ENCODE measurements around the gene COLEC11. TPM values are rescaled to one million over a fixed set of nuclear protein-coding genes. Genes with fewer than 3 reads are reported as not detected.

COLEC11 gene
- polyA plus RNA-seq, 1 experiment = 0.15 TPM

- ChIA-PET CTCF (no interaction called here), POLR2A (no interaction called here)
- Histone ChIP-seq H3K36me3 (ENCODE audit: control insufficient read depth, insufficient read depth, low read length) (no peaks in the 10 kb centered on the region), H3K27me3 (ENCODE audit: control insufficient read depth, insufficient read depth, low read length) (no peaks in the 10 kb centered on the region; the same call in 1 of the 2 replicates), H3K4me3 (ENCODE audit: low read depth, low read length) (no peak overlapping the region)
- TF ChIP-seq CTCF (IDR thresholded peaks at IDR 0.05; ENCODE audit: insufficient read depth, low read depth, low read length) = no peak
- no peak for DNase-seq (ENCODE audit: low read depth)
Observed at GRCh38 chr2:3631851-3632659, 37.1 kb downstream of the COLEC11 start.

GRCh38 chr2:3633089-3633981 is 38.4 kb downstream of the COLEC11 start:
- no peak for TF ChIP-seq CTCF (IDR thresholded peaks at IDR 0.05; ENCODE audit: insufficient read depth, low read depth, low read length)
- ChIA-PET POLR2A (no interaction called here), CTCF (interaction anchor here (1.2 to 1.6 kb wide), 2 partner anchors 18 to 25 kb away, joined by 3 read pairs; no protein-coding TSS in a partner anchor)
- no peak for DNase-seq (ENCODE audit: low read depth)
- Histone ChIP-seq H3K36me3 (ENCODE audit: control insufficient read depth, insufficient read depth, low read length) (no peaks in the 10 kb centered on the region), H3K27me3 (ENCODE audit: control insufficient read depth, insufficient read depth, low read length) (no peaks in the 10 kb centered on the region; the same call in 1 of the 2 replicates), H3K4me3 (ENCODE audit: low read depth, low read length) (no peak overlapping the region)

GRCh38 chr2:3633982-3634595 is 39.2 kb downstream of the COLEC11 start:
- ChIA-PET CTCF (interaction anchor here (1.2 to 1.6 kb wide), 2 partner anchors 17 to 26 kb away, joined by 3 read pairs; no protein-coding TSS in a partner anchor), POLR2A (no interaction called here)
- Histone ChIP-seq H3K27me3 (ENCODE audit: control insufficient read depth, insufficient read depth, low read length) (no peaks in the 10 kb centered on the region; the same call in 1 of the 2 replicates), H3K36me3 (ENCODE audit: control insufficient read depth, insufficient read depth, low read length) (no peaks in the 10 kb centered on the region), H3K4me3 (ENCODE audit: low read depth, low read length) (no peak overlapping the region)
- no peak for DNase-seq (ENCODE audit: low read depth)
- no peak for TF ChIP-seq CTCF (IDR thresholded peaks at IDR 0.05; ENCODE audit: insufficient read depth, low read depth, low read length)

GRCh38 chr2:3634596-3635121 is 39.7 kb downstream of the COLEC11 start:
- CTCF ChIA-PET = interaction anchor here (1.0 to 1.6 kb wide), 2 partner anchors 16 to 20 kb away, joined by 3 read pairs; no protein-coding TSS in a partner anchor

More at GRCh38 chr2:3634596-3635121, 39.7 kb downstream of the COLEC11 start:
- no peak overlapping the region for H3K4me3 ChIP-seq (ENCODE audit: low read depth, low read length)
- no peak for DNase-seq (ENCODE audit: low read depth)
- no peaks in the 10 kb centered on the region; the same call in 1 of the 2 replicates for H3K27me3 ChIP-seq (ENCODE audit: control insufficient read depth, insufficient read depth, low read length)
- POLR2A ChIA-PET = no interaction called here
- TF ChIP-seq CTCF (IDR thresholded peaks at IDR 0.05; ENCODE audit: insufficient read depth, low read depth, low read length) = no peak
- no peaks in the 10 kb centered on the region for H3K36me3 ChIP-seq (ENCODE audit: control insufficient read depth, insufficient read depth, low read length)

Measured in BJ (cell line).